ENCODE data around the gene POMT2.
"Not testable (repeated sequence)": the region's sequence is repeated elsewhere in the genome, so short reads cannot be mapped to it uniquely, and the experiment has no call there.

Gene POMT2, protein sequence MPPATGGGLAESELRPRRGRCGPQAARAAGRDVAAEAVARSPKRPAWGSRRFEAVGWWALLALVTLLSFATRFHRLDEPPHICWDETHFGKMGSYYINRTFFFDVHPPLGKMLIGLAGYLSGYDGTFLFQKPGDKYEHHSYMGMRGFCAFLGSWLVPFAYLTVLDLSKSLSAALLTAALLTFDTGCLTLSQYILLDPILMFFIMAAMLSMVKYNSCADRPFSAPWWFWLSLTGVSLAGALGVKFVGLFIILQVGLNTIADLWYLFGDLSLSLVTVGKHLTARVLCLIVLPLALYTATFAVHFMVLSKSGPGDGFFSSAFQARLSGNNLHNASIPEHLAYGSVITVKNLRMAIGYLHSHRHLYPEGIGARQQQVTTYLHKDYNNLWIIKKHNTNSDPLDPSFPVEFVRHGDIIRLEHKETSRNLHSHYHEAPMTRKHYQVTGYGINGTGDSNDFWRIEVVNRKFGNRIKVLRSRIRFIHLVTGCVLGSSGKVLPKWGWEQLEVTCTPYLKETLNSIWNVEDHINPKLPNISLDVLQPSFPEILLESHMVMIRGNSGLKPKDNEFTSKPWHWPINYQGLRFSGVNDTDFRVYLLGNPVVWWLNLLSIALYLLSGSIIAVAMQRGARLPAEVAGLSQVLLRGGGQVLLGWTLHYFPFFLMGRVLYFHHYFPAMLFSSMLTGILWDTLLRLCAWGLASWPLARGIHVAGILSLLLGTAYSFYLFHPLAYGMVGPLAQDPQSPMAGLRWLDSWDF

DNA sequence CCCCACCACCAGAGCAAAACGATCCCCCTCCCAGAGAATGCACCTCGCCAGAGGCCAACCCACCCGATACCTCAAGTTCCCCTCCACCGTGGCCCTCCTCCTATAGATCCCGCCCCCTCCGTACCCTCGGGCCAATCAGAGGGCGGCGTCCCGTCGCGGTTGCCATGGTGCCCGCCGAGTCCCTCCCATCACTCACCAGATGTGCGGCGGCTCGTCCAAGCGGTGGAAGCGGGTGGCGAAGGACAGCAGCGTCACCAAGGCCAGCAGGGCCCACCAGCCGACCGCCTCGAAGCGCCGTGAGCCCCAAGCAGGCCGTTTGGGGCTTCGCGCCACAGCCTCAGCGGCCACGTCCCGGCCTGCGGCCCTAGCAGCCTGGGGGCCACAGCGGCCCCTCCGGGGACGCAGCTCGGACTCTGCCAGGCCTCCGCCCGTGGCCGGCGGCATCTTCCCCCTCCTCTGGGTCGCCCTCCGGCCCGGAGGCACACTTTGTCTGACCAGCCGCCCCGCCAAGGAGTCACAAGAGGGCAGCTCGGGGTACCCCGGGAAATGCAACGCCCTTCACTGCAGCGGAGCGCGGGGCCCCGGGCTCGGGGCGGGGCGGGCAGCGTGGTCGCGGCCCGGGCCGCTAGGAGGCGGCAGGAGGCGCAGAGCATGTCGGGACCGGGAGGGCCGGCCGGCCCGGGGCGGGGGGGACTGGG is at the start of gene POMT2:
POMT2 (minus strand) TSS at position 646 of the 698 bp plus-strand sequence; CDS start at position 444, 202 bp downstream.
- peak; percentile 72 for FAIRE-seq

- no peak for FAIRE-seq
Measured at GRCh38 chr14:77369285-77369684, 48.6 kb upstream of the POMT2 start.

DNA sequence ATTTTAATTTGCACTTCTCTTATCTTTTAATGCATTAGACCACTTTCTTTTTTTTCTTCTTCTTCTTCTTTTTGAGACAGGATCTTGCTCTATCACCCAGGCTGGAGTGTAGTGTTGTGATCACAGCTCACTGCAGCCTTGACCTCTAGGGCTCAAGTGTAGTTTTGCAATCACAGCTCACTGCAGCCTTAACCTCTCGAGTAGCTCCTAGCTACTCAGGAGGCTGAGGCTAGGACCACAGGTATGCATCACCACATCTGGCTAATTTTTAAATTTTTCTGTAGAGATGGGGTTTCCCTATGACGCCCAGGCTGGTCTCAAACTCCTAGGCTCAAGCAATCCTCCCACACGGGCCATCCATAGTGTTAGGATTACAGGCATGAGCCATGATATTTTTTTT is 43.5 kb upstream of the POMT2 start:
- FAIRE-seq: no peak

GRCh38 chr14:77359626-77360025 is 38.9 kb upstream of the POMT2 start:
- no peak for FAIRE-seq

GRCh38 chr14:77356899-77357298 is 36.2 kb upstream of the POMT2 start:
- FAIRE-seq: no peak

DNA sequence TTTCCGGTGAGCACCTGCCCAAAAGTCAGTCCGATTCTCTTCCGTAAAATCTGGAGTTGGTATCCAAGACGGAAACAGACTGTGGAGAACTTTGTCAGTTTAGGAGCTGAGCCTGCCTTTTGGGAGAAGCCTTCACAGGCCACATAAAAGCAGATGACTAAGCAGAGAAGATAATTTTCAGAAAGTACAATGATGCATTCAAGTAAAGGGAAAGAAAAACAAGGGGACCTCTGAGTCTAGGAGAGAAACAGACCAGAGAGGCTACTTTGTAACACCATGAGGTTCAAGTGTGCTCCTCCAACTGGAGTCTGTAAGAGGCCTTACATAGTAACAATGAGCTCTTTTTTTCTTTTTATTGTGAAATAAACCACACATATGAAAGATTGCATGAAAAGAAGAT is 35.1 kb upstream of the POMT2 start:
- no peak for FAIRE-seq

- no peak for FAIRE-seq
Measured at GRCh38 chr14:77353469-77354141, 32.9 kb upstream of the POMT2 start.

DNA sequence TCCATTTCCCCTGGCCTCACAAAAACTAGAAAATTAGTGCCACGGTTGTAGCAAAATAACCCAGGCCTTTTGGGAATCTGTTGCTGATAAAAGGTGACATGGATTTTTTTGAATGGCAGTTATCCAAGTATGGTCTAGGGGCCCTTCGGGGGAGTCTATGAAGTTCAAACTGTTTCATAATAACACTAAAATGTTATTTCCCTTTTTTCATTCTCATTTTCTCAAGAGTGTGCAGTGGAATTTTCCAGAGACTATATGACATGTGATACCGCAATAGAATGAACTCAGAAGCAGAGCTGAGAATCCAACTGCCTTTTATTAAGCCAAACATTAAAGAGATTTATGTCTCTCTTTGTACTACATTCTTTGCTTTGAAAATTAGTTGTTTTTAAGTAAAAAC is 27.1 kb upstream of the POMT2 start:
- FAIRE-seq: peak; percentile 95

DNA sequence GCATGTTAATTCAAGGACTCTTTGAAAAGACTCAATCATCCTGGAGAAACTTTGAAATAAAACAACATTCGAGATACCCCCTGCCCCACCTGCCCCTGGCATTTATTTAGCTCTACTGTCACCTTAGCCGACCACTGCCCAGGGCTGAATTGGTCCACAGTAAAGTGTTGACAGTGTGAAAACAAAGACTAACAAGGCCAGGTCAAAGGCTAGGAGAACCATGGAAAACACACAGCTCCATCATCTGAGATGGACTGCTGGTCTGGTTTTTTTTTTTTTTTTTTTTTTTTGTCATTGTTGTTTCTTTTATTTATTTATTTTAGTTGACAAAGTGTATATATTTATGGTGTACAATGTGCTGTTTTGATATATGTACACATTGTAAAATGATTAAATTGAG is 25.8 kb upstream of the POMT2 start:
- no peak for FAIRE-seq

DNA sequence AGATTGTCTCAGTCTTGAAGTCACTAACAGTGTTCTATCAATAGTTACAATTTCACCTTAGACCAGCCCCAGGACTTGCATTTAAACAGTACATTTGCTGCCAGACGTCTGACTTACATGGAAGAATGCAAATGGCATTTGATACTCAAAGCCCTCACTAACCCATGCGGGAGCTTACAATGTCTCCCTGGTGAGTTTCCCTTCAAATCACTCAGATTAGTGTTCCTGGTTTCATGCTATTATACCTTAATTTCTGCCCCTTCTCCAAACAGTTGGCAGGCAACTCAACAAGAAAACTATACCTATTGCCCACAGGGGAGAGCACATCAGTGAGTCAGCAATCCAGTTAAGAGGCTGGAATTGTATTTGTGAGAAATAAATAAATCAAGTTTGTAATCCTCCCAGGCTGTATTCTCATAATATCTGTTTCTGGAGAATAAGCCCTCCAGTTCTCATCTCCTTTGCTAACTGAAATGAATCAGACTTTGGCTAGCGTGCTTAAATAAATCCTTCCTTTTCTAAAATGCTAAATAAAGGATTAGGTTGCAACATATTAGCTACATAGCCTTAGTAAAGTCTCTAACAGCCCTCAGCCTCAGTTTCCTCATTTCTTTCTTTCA is 23.8 kb upstream of the POMT2 start:
- FAIRE-seq: no peak

GRCh38 chr14:77343662-77344061 is 23.0 kb upstream of the POMT2 start:
- no peak for FAIRE-seq

- no peak for FAIRE-seq
Measured at GRCh38 chr14:77342726-77343397, 22.2 kb upstream of the POMT2 start.

DNA sequence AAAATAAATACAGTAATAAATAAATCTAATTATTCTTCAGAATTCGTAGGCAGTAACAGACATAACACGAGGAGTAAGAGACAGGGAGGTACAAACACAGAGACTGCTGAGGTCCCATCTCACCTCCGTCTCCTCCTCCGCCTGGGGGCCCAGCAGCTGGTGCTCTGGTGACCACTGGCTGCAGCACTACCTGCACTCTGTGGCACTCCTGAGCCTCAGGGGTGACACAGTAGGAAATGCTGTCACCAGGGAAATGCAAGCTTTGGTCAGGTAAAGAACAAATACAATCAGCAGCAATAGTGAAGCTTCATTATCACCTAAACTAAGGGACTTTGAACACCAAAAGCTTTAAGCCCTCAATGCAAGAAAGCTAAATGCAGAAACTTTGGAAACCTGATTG is 19.7 kb upstream of the POMT2 start:
- no peak for FAIRE-seq

- FAIRE-seq: no peak
Measured at GRCh38 chr14:77339407-77339806, 18.7 kb upstream of the POMT2 start.

DNA sequence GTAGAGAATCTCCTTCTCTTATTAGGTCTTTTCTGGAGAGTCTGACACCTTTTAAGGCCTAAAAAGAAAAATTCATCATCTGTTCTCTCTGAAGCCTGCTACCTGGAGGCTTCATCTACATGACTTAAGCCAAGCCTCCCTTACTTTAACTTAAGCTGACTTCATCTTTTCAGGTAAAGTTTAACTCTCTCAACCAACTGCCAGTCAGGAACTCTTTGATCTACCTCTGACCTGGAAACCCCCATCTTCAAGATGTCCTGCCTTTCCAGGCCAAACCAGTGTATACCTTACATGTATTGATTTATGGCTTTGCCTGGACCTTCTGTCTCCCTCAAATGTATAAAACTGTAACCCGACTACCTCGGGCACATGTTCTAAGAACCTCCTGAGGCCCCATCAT is 17.6 kb upstream of the POMT2 start:
- no peak for FAIRE-seq

DNA sequence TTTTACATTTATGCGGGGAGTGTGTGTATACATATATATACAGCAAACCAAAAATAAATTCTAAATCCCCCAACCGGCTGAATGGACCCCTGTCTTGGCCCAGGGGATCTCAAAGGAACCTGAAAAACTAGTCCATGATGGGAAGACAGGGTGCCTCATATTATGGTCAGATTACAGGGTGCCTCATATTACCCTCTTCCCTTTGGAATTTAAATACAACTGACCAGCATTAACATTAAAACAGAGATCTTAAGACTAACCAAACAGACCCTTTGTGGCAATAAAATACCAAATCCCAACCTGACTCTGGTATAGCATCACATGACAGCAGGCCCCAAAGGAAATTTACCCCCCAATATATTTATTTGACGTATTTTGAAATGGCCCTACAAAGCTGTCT is 17.2 kb upstream of the POMT2 start:
- no peak for FAIRE-seq

DNA sequence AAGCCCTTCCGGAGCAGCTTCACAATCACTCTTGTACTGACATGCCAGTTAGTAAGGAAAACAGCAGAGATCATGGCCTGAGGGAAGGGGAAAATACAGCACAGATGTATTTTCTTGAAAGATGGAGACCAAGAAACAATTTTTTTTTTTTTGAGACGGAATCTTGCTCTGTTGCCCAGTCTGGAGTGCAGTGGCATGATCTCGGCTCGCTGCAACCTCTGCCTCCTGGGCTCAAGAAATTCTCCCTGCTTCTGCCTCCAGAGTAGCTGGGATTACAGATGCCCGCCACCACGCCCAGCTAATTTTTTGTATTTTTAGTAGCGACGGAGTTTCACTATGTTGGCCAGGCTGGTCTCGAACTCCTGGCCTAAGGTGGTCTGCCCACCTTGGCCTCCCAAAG is 16.6 kb upstream of the POMT2 start:
- not testable (repeated sequence) for FAIRE-seq

DNA sequence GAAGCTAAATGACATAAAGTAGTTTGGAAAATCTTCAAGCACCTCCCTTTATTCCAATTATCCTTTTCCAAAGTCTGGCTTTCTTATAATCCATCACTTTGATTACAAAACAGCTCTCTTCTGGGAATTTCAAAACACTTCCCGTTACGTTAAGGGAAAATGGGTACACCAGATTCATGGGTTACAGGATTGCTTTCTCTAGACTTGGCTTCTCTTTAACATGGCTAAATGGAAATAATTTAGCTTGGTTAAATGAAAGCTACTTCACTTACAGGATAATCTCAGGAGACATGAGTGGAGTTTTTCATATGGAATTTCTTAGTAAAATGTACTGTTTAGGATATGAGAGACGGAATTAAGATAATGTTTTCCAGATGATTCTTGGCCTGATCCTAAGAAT is 14.9 kb upstream of the POMT2 start:
- no peak for FAIRE-seq

DNA sequence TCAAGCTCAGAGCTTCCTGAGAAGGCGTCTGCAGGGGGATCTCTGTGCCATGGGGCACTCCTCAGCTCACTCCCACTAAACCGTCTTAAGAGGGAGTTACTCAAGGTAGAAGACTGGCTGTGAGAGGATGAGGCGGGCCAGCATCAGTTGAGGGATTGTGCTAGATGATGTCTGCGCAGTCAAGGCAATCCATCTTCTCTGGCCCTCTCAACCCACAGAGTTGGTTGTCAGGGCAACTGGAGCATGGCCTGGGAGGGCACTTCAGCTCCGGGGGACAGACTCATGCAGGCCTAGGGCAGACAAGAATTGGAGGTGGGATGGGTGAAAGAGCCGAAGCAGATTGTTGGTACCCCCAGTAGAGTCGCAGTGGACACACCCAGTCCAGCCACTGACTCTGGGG is 9.2 kb upstream of the POMT2 start:
- FAIRE-seq: no peak

GRCh38 chr14:77327111-77327510 is 6.4 kb upstream of the POMT2 start:
- FAIRE-seq: no peak

DNA sequence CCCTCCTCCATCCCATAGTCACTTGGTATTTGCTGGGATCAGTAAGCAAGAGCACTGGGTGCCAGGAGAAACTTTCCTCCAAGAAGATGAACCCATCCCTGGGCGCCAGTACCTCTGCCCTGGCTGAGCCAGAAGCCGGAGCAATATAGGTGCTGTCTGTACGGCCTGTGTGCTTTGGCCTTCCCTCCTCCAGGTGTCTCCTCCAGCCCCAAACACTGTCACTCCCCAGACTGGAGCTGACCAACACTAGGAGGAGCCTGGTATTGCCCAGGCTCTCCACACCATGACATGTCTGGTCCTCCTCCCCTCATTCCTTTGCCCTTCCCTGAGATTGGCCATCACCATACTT is 5.0 kb upstream of the POMT2 start:
- no peak for FAIRE-seq

Data from endometrium (tissue), 2 donors.